Measurements from ENCODE around the gene ARPC5L. TPM values are rescaled to one million over a fixed set of nuclear protein-coding genes. Genes with fewer than 3 reads are reported as not detected.

ARPC5L gene
- total and polyA plus RNA-seq, 5 donors, result 31.9 to 40.8 (median 37.5) TPM

- DNase-seq (no peak), ATAC-seq (no peak)
- H3K27ac ChIP-seq (ENCODE audit: low read length), result no peak overlapping the region
- WGBS, result 92% methylated on average over 16 of the region's 16 CpGs
- H3K4me3 ChIP-seq (ENCODE audit: low read length), result no peak overlapping the region
- no peaks in the 10 kb centered on the region for H3K4me1 ChIP-seq (ENCODE audit: control insufficient read depth, insufficient read depth, low read length)
- intact Hi-C loops (cut with DNase I), result no loop called here
- no peaks in the 10 kb centered on the region for H3K27me3 ChIP-seq (ENCODE audit: control insufficient read depth, insufficient read depth)
- H3K9me3 ChIP-seq (ENCODE audit: control insufficient read depth, low read length), result no peaks in the 10 kb centered on the region
Observed at GRCh38 chr9:124881138-124881743, 19.3 kb downstream of the ARPC5L start.

GRCh38 chr9:124882231-124882630 lies 20.3 kb downstream of the ARPC5L start:
- no peak for DNase-seq
- WGBS, result 72% methylated on average over 13 of the region's 13 CpGs

GRCh38 chr9:124884376-124884775 lies 22.4 kb downstream of the ARPC5L start:
- no peak for ATAC-seq
- Histone ChIP-seq H3K4me1 (ENCODE audit: control insufficient read depth, insufficient read depth, low read length) (no peaks in the 10 kb centered on the region), H3K27me3 (ENCODE audit: control insufficient read depth, insufficient read depth) (no peaks in the 10 kb centered on the region), H3K9me3 (ENCODE audit: control insufficient read depth, low read length) (no peaks in the 10 kb centered on the region), H3K4me3 (ENCODE audit: low read length) (no peak overlapping the region), H3K27ac (ENCODE audit: low read length) (no peak overlapping the region)
- 74% methylated on average over 4 of the region's 4 CpGs for WGBS
- no peak for DNase-seq
- intact Hi-C loops (cut with DNase I), result no loop called here

More at GRCh38 chr9:124882231-124882630, 20.3 kb downstream of the ARPC5L start:
- peak in 1 of 2 donors; percentile 13 for ATAC-seq
- no peaks in the 10 kb centered on the region for H3K9me3 ChIP-seq (ENCODE audit: control insufficient read depth, low read length)
- intact Hi-C loops (cut with DNase I), result no loop called here
- H3K4me3 ChIP-seq (ENCODE audit: low read length), result no peak overlapping the region
- H3K4me1 ChIP-seq (ENCODE audit: control insufficient read depth, insufficient read depth, low read length), result no peaks in the 10 kb centered on the region
- no peaks in the 10 kb centered on the region for H3K27me3 ChIP-seq (ENCODE audit: control insufficient read depth, insufficient read depth)
- H3K27ac ChIP-seq (ENCODE audit: low read length), result no peak overlapping the region

GRCh38 chr9:124885551-124885950 lies 23.6 kb downstream of the ARPC5L start:
- intact Hi-C loops (cut with DNase I), result no loop called here
- ATAC-seq (no peak), DNase-seq (no peak)
- no peaks in the 10 kb centered on the region for H3K9me3 ChIP-seq (ENCODE audit: control insufficient read depth, low read length)
- no peak overlapping the region for H3K4me3 ChIP-seq (ENCODE audit: low read length)
- WGBS, result 92% methylated on average over 4 of the region's 4 CpGs
- H3K27me3 ChIP-seq (ENCODE audit: control insufficient read depth, insufficient read depth), result no peaks in the 10 kb centered on the region
- H3K27ac ChIP-seq (ENCODE audit: low read length), result no peak overlapping the region
- no peaks in the 10 kb centered on the region for H3K4me1 ChIP-seq (ENCODE audit: control insufficient read depth, insufficient read depth, low read length)

GRCh38 chr9:124886461-124886860 lies 24.5 kb downstream of the ARPC5L start:
- H3K4me3 ChIP-seq (ENCODE audit: low read length), result no peak overlapping the region
- H3K4me1 ChIP-seq (ENCODE audit: control insufficient read depth, insufficient read depth, low read length), result no peaks in the 10 kb centered on the region
- H3K27ac ChIP-seq (ENCODE audit: low read length), result no peak overlapping the region
- H3K27me3 ChIP-seq (ENCODE audit: control insufficient read depth, insufficient read depth), result no peaks in the 10 kb centered on the region
- intact Hi-C loops (cut with DNase I), result no loop called here
- DNase-seq (no peak), ATAC-seq (no peak)
- 81% methylated on average over 10 of the region's 10 CpGs for WGBS
- H3K9me3 ChIP-seq (ENCODE audit: control insufficient read depth, low read length), result no peaks in the 10 kb centered on the region

- Histone ChIP-seq H3K27ac (ENCODE audit: low read length) (no peak overlapping the region), H3K4me1 (ENCODE audit: control insufficient read depth, insufficient read depth, low read length) (no peaks in the 10 kb centered on the region), H3K4me3 (ENCODE audit: low read length) (no peak overlapping the region), H3K27me3 (ENCODE audit: control insufficient read depth, insufficient read depth) (no peaks in the 10 kb centered on the region), H3K9me3 (ENCODE audit: control insufficient read depth, low read length) (no peaks in the 10 kb centered on the region)
- DNase-seq (no peak), ATAC-seq (no peak)
- intact Hi-C loops (cut with DNase I), result no loop called here
- WGBS, result 84% methylated on average over 17 of the region's 17 CpGs
Observed at GRCh38 chr9:124886866-124887492, 25.0 kb downstream of the ARPC5L start.

- ATAC-seq (no peak), DNase-seq (no peak)
- WGBS, result 79% methylated on average over 5 of the region's 5 CpGs
- no peaks in the 10 kb centered on the region for H3K4me1 ChIP-seq (ENCODE audit: control insufficient read depth, insufficient read depth, low read length)
- no peaks in the 10 kb centered on the region for H3K27me3 ChIP-seq (ENCODE audit: control insufficient read depth, insufficient read depth)
- H3K4me3 ChIP-seq (ENCODE audit: low read length), result no peak overlapping the region
- intact Hi-C loops (cut with DNase I), result no loop called here
- no peaks in the 10 kb centered on the region for H3K9me3 ChIP-seq (ENCODE audit: control insufficient read depth, low read length)
- H3K27ac ChIP-seq (ENCODE audit: low read length), result no peak overlapping the region
Observed at GRCh38 chr9:124887832-124888231, 25.9 kb downstream of the ARPC5L start.

GRCh38 chr9:124889006-124889405 lies 27.1 kb downstream of the ARPC5L start:
- Histone ChIP-seq H3K4me3 (ENCODE audit: low read length) (no peak overlapping the region), H3K27ac (ENCODE audit: low read length) (no peak overlapping the region), H3K27me3 (ENCODE audit: control insufficient read depth, insufficient read depth) (no peaks in the 10 kb centered on the region), H3K4me1 (ENCODE audit: control insufficient read depth, insufficient read depth, low read length) (no peaks in the 10 kb centered on the region), H3K9me3 (ENCODE audit: control insufficient read depth, low read length) (no peaks in the 10 kb centered on the region)
- intact Hi-C loops (cut with DNase I), result no loop called here
- ATAC-seq (no peak), DNase-seq (no peak)
- WGBS, result 95% methylated on average over 13 of the region's 13 CpGs

GRCh38 chr9:124890179-124890578 lies 28.2 kb downstream of the ARPC5L start:
- no peak for ATAC-seq
- DNase-seq, result no peak
- WGBS, result 97% methylated on average over 7 of the region's 7 CpGs
- Histone ChIP-seq H3K4me3 (ENCODE audit: low read length) (no peak overlapping the region), H3K4me1 (ENCODE audit: control insufficient read depth, insufficient read depth, low read length) (no peaks in the 10 kb centered on the region), H3K9me3 (ENCODE audit: control insufficient read depth, low read length) (no peaks in the 10 kb centered on the region), H3K27me3 (ENCODE audit: control insufficient read depth, insufficient read depth) (no peaks in the 10 kb centered on the region), H3K27ac (ENCODE audit: low read length) (no peak overlapping the region)
- intact Hi-C loops (cut with DNase I), result no loop called here

- Histone ChIP-seq H3K27me3 (ENCODE audit: control insufficient read depth, insufficient read depth) (no peaks in the 10 kb centered on the region), H3K9me3 (ENCODE audit: control insufficient read depth, low read length) (no peaks in the 10 kb centered on the region), H3K4me1 (ENCODE audit: control insufficient read depth, insufficient read depth, low read length) (no peaks in the 10 kb centered on the region), H3K27ac (ENCODE audit: low read length) (no peak overlapping the region), H3K4me3 (ENCODE audit: low read length) (no peak overlapping the region)
- DNase-seq (no peak), ATAC-seq (no peak)
- 84% methylated on average over 9 of the region's 9 CpGs for WGBS
- intact Hi-C loops (cut with DNase I), result no loop called here
Observed at GRCh38 chr9:124894035-124894740, 32.3 kb downstream of the ARPC5L start.

- no peak for ATAC-seq
- H3K9me3 ChIP-seq (ENCODE audit: control insufficient read depth, low read length), result no peaks in the 10 kb centered on the region
- intact Hi-C loops (cut with DNase I), result no loop called here
- no peak overlapping the region for H3K4me3 ChIP-seq (ENCODE audit: low read length)
- H3K27ac ChIP-seq (ENCODE audit: low read length), result no peak overlapping the region
- DNase-seq, result no peak
- H3K4me1 ChIP-seq (ENCODE audit: control insufficient read depth, insufficient read depth, low read length), result no peaks in the 10 kb centered on the region
- H3K27me3 ChIP-seq (ENCODE audit: control insufficient read depth, insufficient read depth), result no peaks in the 10 kb centered on the region
Observed at GRCh38 chr9:124894741-124895170, 32.8 kb downstream of the ARPC5L start.

Measured in right cardiac atrium (tissue), 5 donors.